ENCODE results near the gene EXTL2. TPM values are rescaled to one million over a fixed set of nuclear protein-coding genes. Genes with fewer than 3 reads are reported as not detected.
A peak's percentile ranks its signal among the peaks of the same experiment; 100 is the strongest.

The EXTL2 gene
- total RNA-seq, 1 donor from 2014 or later = 50.4 TPM

DNA sequence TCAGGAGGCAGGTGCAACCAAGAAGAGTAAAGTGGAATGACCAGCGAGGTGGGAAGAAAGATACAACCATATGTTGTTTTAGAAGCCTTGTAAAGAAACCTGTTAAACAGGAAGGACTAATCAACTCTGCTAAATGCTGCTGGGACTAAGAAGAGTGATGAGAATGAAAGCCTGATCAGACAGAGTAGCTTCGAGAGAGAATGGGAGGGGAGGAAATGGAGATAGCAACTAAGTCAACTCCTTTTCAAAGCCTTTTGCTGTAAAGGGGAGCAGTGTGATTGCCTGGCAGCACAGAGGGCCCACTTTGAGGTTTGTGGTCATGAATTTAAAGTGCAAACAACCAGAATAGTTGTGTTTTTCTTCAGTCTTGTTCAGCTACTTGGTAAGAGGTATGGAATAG lies 32.6 kb upstream of the EXTL2 start:
- Mint-ChIP-seq H3K9me3 (ENCODE audit: low read depth) (no peaks in the 10 kb centered on the region), H3K27ac (no peak overlapping the region), H3K27me3 (no peaks in the 10 kb centered on the region), H3K4me1 (ENCODE audit: low read depth) (no peaks in the 10 kb centered on the region), H3K4me3 (ENCODE audit: low read depth) (no peak overlapping the region), H3K36me3 (ENCODE audit: insufficient read depth) (peaks cover 15% of the 10 kb centered on the region)
- DNase-seq (ENCODE audit: low spot score, unreplicated experiment) = no peak
- TF ChIP-seq, protein P1, sequence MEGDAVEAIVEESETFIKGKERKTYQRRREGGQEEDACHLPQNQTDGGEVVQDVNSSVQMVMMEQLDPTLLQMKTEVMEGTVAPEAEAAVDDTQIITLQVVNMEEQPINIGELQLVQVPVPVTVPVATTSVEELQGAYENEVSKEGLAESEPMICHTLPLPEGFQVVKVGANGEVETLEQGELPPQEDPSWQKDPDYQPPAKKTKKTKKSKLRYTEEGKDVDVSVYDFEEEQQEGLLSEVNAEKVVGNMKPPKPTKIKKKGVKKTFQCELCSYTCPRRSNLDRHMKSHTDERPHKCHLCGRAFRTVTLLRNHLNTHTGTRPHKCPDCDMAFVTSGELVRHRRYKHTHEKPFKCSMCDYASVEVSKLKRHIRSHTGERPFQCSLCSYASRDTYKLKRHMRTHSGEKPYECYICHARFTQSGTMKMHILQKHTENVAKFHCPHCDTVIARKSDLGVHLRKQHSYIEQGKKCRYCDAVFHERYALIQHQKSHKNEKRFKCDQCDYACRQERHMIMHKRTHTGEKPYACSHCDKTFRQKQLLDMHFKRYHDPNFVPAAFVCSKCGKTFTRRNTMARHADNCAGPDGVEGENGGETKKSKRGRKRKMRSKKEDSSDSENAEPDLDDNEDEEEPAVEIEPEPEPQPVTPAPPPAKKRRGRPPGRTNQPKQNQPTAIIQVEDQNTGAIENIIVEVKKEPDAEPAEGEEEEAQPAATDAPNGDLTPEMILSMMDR (IDR thresholded peaks at IDR 0.05; ENCODE audit: unreplicated experiment) = no peak

GRCh38 chr1:100926240-100926639 lies 31.6 kb upstream of the EXTL2 start:
- no peak overlapping the region for H3K27ac Mint-ChIP-seq
- peaks cover 15% of the 10 kb centered on the region for H3K36me3 Mint-ChIP-seq (ENCODE audit: insufficient read depth)
- no peak overlapping the region for H3K4me3 Mint-ChIP-seq (ENCODE audit: low read depth)
- DNase-seq (ENCODE audit: low spot score, unreplicated experiment) = no peak
- H3K9me3 Mint-ChIP-seq (ENCODE audit: low read depth) = no peaks in the 10 kb centered on the region
- H3K27me3 Mint-ChIP-seq = no peaks in the 10 kb centered on the region
- TF ChIP-seq, protein P1 (IDR thresholded peaks at IDR 0.05; ENCODE audit: unreplicated experiment) = no peak
- H3K4me1 Mint-ChIP-seq (ENCODE audit: low read depth) = no peaks in the 10 kb centered on the region

- Mint-ChIP-seq H3K27me3 (no peaks in the 10 kb centered on the region), H3K27ac (no peak overlapping the region), H3K9me3 (ENCODE audit: low read depth) (no peaks in the 10 kb centered on the region), H3K4me3 (ENCODE audit: low read depth) (no peak overlapping the region), H3K4me1 (ENCODE audit: low read depth) (no peaks in the 10 kb centered on the region), H3K36me3 (ENCODE audit: insufficient read depth) (peaks cover 18% of the 10 kb centered on the region)
- DNase-seq (ENCODE audit: low spot score, unreplicated experiment) = no peak
- TF ChIP-seq, protein P1 (IDR thresholded peaks at IDR 0.05; ENCODE audit: unreplicated experiment) = no peak
These were observed 30.3 kb upstream of the EXTL2 start for GRCh38 chr1:100924991-100925390.

DNA sequence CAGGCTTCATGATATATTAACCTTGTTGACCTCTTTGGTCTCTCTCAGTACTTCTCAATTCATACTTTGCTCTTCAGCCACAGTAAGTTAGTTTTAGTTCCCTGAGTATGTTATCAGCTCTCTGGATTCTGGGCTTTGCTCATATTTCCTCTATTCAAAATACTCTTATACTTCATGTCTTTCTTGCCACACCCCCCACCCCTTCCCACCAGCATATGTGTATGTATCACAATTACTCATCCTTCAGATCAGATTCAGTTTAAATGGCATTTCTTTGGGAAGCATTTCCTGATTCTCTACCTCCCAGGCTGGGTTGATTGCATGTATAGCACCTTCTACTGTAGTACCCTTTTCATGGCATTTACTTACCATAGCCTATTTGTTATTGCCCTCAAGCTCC lies 29.6 kb upstream of the EXTL2 start:
- Mint-ChIP-seq H3K4me1 (ENCODE audit: low read depth) (no peaks in the 10 kb centered on the region), H3K9me3 (ENCODE audit: low read depth) (no peaks in the 10 kb centered on the region), H3K4me3 (ENCODE audit: low read depth) (no peak overlapping the region), H3K36me3 (ENCODE audit: insufficient read depth) (peaks cover 18% of the 10 kb centered on the region), H3K27me3 (no peaks in the 10 kb centered on the region), H3K27ac (peak overlapping the region; percentile 2)
- TF ChIP-seq, protein P1 (IDR thresholded peaks at IDR 0.05; ENCODE audit: unreplicated experiment) = no peak
- no peak for DNase-seq (ENCODE audit: low spot score, unreplicated experiment)

- DNase-seq (ENCODE audit: low spot score, unreplicated experiment) = no peak
- Mint-ChIP-seq H3K9me3 (ENCODE audit: low read depth) (no peaks in the 10 kb centered on the region), H3K4me3 (ENCODE audit: low read depth) (no peak overlapping the region), H3K4me1 (ENCODE audit: low read depth) (no peaks in the 10 kb centered on the region), H3K36me3 (ENCODE audit: insufficient read depth) (peaks cover 16% of the 10 kb centered on the region), H3K27me3 (no peaks in the 10 kb centered on the region), H3K27ac (no peak overlapping the region)
- TF ChIP-seq, protein P1 (IDR thresholded peaks at IDR 0.05; ENCODE audit: unreplicated experiment) = peak; percentile 88
These were observed 26.6 kb upstream of the EXTL2 start for GRCh38 chr1:100921110-100921706.
